ENCODE results near the gene RIOX2.

Gene RIOX2

GRCh38 chr3:97928986-97929385, 43.2 kb downstream of the RIOX2 start:
- no peaks in the 10 kb centered on the region for H3F3A ChIP-seq (ENCODE audit: insufficient read depth, low read length)
- no peak overlapping the region for H2AFZ ChIP-seq (ENCODE audit: low read length)
- H3K27me3 ChIP-seq (ENCODE audit: insufficient read depth, low read length): no peaks in the 10 kb centered on the region
- no peaks in the 10 kb centered on the region for H3K9me2 ChIP-seq (ENCODE audit: low read depth, low read length)
- no peaks in the 10 kb centered on the region for H4K20me1 ChIP-seq (ENCODE audit: insufficient read depth, low read length)
- no peaks in the 10 kb centered on the region for H3K79me2 ChIP-seq (ENCODE audit: insufficient read depth, low read length)
- H3K9ac ChIP-seq (ENCODE audit: low read length): no peak overlapping the region
- no peaks in the 10 kb centered on the region for H3K4me1 ChIP-seq (ENCODE audit: insufficient read depth, low read length, severe bottlenecking)
- H3K9me3 ChIP-seq (ENCODE audit: low read length): no peaks in the 10 kb centered on the region
- no peak overlapping the region for H3K4me3 ChIP-seq (ENCODE audit: low read depth, low read length, poor library complexity, severe bottlenecking)
- no peak overlapping the region for H3K4me2 ChIP-seq (ENCODE audit: low read length)
- H3K36me3 ChIP-seq (ENCODE audit: insufficient read depth, low read length): no peaks in the 10 kb centered on the region
- H3K27ac ChIP-seq (ENCODE audit: low read depth, low read length, poor library complexity, severe bottlenecking): no peak overlapping the region
- TF ChIP-seq CTCF (IDR thresholded peaks at IDR 0.05; ENCODE audit: low read length) (no peak), EZH2 (IDR thresholded peaks at IDR 0.05; ENCODE audit: borderline replicate concordance, low read length) (no peak)

GRCh38 chr3:97927704-97928103, 44.5 kb downstream of the RIOX2 start:
- Histone ChIP-seq H3K9me3 (ENCODE audit: low read length) (no peaks in the 10 kb centered on the region), H2AFZ (ENCODE audit: low read length) (no peak overlapping the region), H3F3A (ENCODE audit: insufficient read depth, low read length) (no peaks in the 10 kb centered on the region), H3K79me2 (ENCODE audit: insufficient read depth, low read length) (no peaks in the 10 kb centered on the region), H3K4me3 (ENCODE audit: low read depth, low read length, poor library complexity, severe bottlenecking) (no peak overlapping the region), H3K4me2 (ENCODE audit: low read length) (no peak overlapping the region), H3K9ac (ENCODE audit: low read length) (no peak overlapping the region), H3K4me1 (ENCODE audit: insufficient read depth, low read length, severe bottlenecking) (no peaks in the 10 kb centered on the region), H3K36me3 (ENCODE audit: insufficient read depth, low read length) (no peaks in the 10 kb centered on the region), H4K20me1 (ENCODE audit: insufficient read depth, low read length) (no peaks in the 10 kb centered on the region), H3K27me3 (ENCODE audit: insufficient read depth, low read length) (no peaks in the 10 kb centered on the region), H3K27ac (ENCODE audit: low read depth, low read length, poor library complexity, severe bottlenecking) (no peak overlapping the region), H3K9me2 (ENCODE audit: low read depth, low read length) (no peaks in the 10 kb centered on the region)
- TF ChIP-seq CTCF (IDR thresholded peaks at IDR 0.05; ENCODE audit: low read length) (no peak), EZH2 (IDR thresholded peaks at IDR 0.05; ENCODE audit: borderline replicate concordance, low read length) (no peak)

GRCh38 chr3:97917813-97918536, 54.3 kb downstream of the RIOX2 start:
- no peaks in the 10 kb centered on the region for H3K36me3 ChIP-seq (ENCODE audit: insufficient read depth, low read length)
- no peaks in the 10 kb centered on the region for H3K79me2 ChIP-seq (ENCODE audit: insufficient read depth, low read length)
- no peaks in the 10 kb centered on the region for H4K20me1 ChIP-seq (ENCODE audit: insufficient read depth, low read length)
- H2AFZ ChIP-seq (ENCODE audit: low read length): no peak overlapping the region
- no peak overlapping the region for H3K4me3 ChIP-seq (ENCODE audit: low read depth, low read length, poor library complexity, severe bottlenecking)
- TF ChIP-seq EZH2 (IDR thresholded peaks at IDR 0.05; ENCODE audit: borderline replicate concordance, low read length) (no peak), CTCF (IDR thresholded peaks at IDR 0.05; ENCODE audit: low read length) (no peak)
- no peak overlapping the region for H3K9ac ChIP-seq (ENCODE audit: low read length)
- H3K4me2 ChIP-seq (ENCODE audit: low read length): no peak overlapping the region
- no peaks in the 10 kb centered on the region for H3K9me2 ChIP-seq (ENCODE audit: low read depth, low read length)
- H3F3A ChIP-seq (ENCODE audit: insufficient read depth, low read length): no peaks in the 10 kb centered on the region
- no peak overlapping the region for H3K27ac ChIP-seq (ENCODE audit: low read depth, low read length, poor library complexity, severe bottlenecking)
- H3K4me1 ChIP-seq (ENCODE audit: insufficient read depth, low read length, severe bottlenecking): no peaks in the 10 kb centered on the region
- H3K9me3 ChIP-seq (ENCODE audit: low read length): no peaks in the 10 kb centered on the region
- H3K27me3 ChIP-seq (ENCODE audit: insufficient read depth, low read length): no peaks in the 10 kb centered on the region

Data from OCI-LY1 (cell line).